OCI-M2 (cell line): ENCODE results near the gene DOC2B.
"Not testable (repeated sequence)": the region's sequence is repeated elsewhere in the genome, so short reads cannot be mapped to it uniquely, and the experiment has no call there.

Source experiments
- DNase-seq: peaks from one replicate; lab custom pipeline; 2025; ENCODE audit not compliant: unreplicated experiment; lab: John Stamatoyannopoulos, UW

DOC2B gene

GRCh38 chr17:146983-147761 lies 34.3 kb downstream of the DOC2B start:
- no peak for DNase-seq

GRCh38 chr17:146546-146945 lies 34.9 kb downstream of the DOC2B start:
- no peak for DNase-seq

- DNase-seq: no peak
Observed at GRCh38 chr17:145671-146541, 35.5 kb downstream of the DOC2B start.

GRCh38 chr17:144936-145670 lies 36.3 kb downstream of the DOC2B start:
- no peak for DNase-seq

- no peak for DNase-seq
Observed at GRCh38 chr17:143785-144281, 37.6 kb downstream of the DOC2B start.

DNA sequence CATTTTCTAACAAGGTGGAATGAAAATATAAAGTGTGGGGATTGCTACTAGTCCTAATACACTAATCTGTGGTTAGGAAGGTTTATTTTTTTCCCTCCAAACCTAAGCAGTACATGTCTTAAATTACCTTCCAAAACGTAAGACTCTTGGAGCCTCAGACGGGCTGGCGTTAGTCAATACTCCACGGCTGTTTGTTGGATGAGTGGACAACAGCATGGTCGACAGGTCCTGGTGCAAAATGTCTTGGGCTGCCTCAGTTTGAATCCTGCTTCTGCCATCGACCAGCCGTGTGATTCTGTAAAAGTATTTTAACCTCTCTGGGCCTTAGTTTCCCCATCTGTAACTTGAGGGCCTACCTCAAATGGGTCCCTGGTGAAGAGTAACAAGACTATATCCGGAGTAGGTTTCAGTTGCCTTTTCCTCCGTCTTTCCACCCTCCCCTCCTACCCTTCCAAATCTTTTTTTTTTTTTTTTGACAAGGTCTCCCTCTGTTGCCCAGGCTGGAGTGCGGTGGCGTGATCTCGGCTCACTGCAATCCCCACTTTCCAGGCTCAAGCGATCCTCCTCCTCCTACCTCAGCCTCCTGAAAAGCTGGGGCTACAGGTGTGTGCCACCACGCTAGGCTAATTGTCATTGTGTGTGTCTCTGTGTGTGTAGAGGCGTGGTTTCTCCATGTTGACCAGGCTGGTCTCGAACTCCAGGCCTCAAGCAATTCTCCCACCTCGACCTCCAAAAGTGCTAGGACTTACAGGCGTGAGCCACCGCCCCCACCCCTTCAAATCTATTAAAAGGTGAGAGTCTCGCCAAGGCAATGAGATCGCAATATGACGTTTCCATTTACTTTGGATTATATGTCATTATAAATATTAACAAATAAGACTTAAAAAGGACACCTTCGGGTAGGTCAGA lies 38.3 kb downstream of the DOC2B start:
- no peak for DNase-seq

GRCh38 chr17:142102-142661 lies 39.3 kb downstream of the DOC2B start:
- no peak for DNase-seq

GRCh38 chr17:139401-140205 lies 41.8 kb downstream of the DOC2B start:
- not testable (repeated sequence) for DNase-seq

DNA sequence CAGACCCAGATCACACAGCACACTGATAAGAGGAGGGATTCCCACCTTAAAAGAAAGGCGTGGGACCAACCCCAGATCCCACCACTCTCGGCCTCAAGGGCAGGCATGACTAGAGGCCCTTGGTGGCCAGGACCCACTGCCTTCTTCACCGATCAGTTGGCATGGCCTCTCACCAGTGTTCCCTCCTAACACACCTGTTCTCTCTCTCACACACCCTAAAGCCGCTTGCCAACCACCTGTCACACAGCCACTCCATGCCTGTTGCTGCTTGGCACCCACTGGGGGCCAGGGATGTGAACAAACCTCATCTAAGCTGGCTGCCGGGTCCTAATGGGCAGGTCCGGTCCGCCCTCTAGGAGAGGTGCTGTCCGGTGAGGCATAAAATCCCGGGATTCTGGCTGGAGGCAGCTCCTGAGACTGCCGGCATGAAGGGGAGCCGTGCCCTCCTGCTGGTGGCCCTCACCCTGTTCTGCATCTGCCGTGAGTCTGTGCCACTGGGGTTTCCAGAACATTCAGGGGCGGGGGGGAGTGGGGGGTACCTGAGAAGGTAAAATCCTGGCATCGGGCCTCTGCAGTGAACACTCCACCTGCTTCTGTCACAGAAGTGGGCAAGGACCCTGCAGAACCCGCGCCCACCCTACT lies 44.2 kb downstream of the DOC2B start, which contains the start of gene SCGB1C2:
Gene SCGB1C2 (plus strand): TSS at position 404 of the 642 bp plus-strand sequence. CDS start 22 bp downstream, at position 426.
- DNase-seq: not testable (repeated sequence)

DNA sequence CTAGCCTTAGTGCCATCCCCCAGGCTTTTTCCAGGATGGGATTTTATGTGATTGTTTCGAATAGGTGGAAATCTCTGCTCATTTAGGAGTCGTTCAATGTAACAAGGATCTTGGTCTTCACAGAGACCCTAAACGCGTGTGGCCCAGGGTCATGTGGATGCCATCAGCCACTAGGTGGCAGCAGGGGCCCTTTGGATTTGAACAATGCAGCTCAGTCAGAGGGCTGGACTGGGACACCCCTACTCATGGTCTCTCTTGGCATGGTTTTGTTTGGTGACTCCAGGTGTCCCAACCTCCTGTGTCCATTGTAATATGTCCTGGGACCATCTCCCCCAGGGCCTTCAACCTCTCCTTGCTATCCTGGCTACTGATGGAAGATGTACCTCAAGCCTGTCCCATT lies 44.9 kb downstream of the DOC2B start:
- DNase-seq: not testable (repeated sequence)

DNA sequence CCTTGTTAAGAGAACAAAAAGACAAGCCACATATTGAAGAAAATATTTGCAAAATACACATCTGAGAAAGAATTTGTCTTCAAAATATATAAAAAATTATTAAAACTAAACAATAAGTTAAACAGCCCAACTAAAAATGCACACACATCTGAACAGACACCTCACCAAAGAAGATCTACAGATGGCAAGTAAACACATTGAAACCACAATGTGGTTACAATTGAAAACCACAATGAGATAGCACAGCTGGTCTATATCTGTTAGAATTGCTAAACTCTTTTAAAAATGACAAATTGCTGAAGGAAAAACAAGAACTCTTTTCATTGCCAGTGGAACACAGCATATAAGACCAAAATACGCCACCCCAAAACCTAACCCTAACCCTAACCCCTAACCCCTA lies 45.6 kb downstream of the DOC2B start:
- not testable (repeated sequence) for DNase-seq

DNA sequence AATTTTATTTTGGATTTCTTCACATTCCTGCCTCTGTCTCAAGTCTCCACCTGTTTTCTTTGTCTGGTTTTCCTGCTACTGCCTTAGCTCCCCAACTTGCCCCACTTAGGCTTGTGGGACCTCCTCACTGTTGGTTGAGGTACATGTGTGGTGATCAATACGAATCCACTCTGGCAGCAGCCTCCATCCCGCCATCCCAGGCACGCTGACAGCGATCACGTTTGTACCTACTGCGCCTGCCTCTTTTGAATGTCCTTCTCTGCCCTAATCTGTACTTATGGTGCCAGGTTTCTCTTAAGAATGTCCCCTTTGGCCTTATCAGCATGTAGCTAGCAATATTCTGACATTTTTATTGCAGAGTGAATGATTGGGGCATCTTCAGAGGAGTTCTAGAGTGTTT lies 46.4 kb downstream of the DOC2B start:
- not testable (repeated sequence) for DNase-seq

- DNase-seq: not testable (repeated sequence)
Observed at GRCh38 chr17:134332-134785, 47.1 kb downstream of the DOC2B start.

GRCh38 chr17:133932-134331 lies 47.5 kb downstream of the DOC2B start:
- not testable (repeated sequence) for DNase-seq

DNA sequence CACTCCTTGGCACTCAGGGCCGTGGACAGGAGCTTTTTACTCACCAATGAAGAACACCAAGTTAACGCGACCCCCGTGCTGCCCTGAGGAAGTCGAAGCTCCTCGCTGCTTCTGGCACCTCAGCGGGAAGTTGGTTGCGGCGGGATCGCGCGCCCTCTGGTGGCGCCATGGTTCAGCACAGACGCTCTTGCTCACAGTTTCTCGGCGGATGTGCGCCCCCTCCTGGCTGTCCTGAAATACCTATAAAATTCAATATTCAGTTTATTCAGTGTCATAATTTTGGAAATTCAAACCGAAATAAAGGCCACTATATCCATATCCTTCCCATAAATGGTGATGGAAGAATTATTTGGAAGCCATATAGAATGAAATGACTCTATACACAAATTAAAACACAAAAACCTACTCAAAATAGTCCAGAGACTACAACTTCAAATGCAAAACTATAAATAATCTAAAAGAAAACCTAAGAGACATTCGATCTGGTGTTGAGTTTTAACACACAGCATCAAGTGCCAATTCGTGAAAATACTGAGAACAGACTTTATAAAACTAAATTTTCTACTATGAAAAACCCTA lies 63.0 kb downstream of the DOC2B start:
- not testable (repeated sequence) for DNase-seq

DNA sequence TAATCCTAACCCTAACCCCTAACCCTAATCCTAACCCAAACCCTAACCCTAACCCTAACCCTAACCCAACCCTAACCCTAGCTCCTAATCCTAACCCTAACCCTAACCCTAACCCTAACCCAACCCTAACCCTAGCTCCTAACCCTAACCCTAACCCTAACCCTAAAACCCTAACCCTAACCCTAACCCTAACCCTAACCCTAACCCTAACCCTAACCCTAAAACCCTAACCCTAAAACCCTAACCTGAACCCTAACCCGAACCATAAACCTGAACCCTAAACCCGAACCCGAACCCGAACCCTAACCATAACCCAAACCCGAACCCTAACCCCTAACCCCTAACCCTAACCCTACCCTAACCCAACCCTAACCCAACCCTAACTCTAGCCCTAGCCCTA lies 68.3 kb downstream of the DOC2B start:
- not testable (repeated sequence) for DNase-seq
